B cell (primary cell): Measurements from ENCODE around the gene NACC1. TPM values are rescaled to one million over a fixed set of nuclear protein-coding genes. Genes with fewer than 3 reads are reported as not detected.

Source experiments
- ATAC-seq: fragments of 200-7000 bp; cut with Tn5 transposase; one replicate; pipeline ENCODE4 v1.10.0; 2021; ENCODE audit warnings: low read depth, mild to moderate bottlenecking, moderate number of reproducible peaks, moderate library complexity
- CTCF ChIA-PET: fragments of 350-600 bp; sonication (Branson Sonifier 250); formaldehyde crosslinking; loops from one replicate; lab custom pipeline; 2021; ENCODE audit warnings: antibody characterized with exemption, inconsistent platforms; lab: Charles Lee
- POLR2A ChIA-PET: fragments of 350-600 bp; sonication (Branson Sonifier 250); formaldehyde crosslinking; loops from one replicate; lab custom pipeline; 2021; ENCODE audit warnings: antibody characterized with exemption; lab: Charles Lee
- DNase-seq: peaks from one replicate; pipeline ENCODE4 v3.0.0; 2013
- H2AFZ ChIP-seq: 2 replicates; pipeline ENCODE4 v1.6.1; 2012; ENCODE audit warnings: mild to moderate bottlenecking, low read depth, low read length; ENCODE audit not compliant: insufficient read depth, poor library complexity, severe bottlenecking
- H3K27ac ChIP-seq, 2 donors: 1 replicate in 1 of 2; 2 replicates in 1 of 2; pipeline ENCODE4 v1.5.1; 2012 to 2013; ENCODE audit warnings: low read length in 2 of 2, mild to moderate bottlenecking in 2 of 2, moderate library complexity in 1 of 2
- H3K27me3 ChIP-seq, 4 experiments: fragments of 200-600 bp in 1 of 4; sonication (generic) in 1 of 4; replicated peaks in 1 of 4; 1 replicate in 2 of 4; 2 replicates in 2 of 4; pipeline versions ENCODE4 v1.6.1 to v1.7.0; 2013 to 2016; ENCODE audit warnings: low read length in 3 of 4, mild to moderate bottlenecking in 2 of 4, mixed read lengths in 1 of 4, moderate library complexity in 1 of 4; ENCODE audit not compliant: insufficient read depth in 4 of 4, control insufficient read depth in 3 of 4; ENCODE audit errors: control extremely low read depth in 1 of 4
- H3K36me3 ChIP-seq, 2 experiments: replicated peaks in 1 of 2; 1 replicate in 1 of 2; 2 replicates in 1 of 2; pipeline versions ENCODE4 v1.6.1 to v1.7.1; 2013; ENCODE audit warnings: low read length in 1 of 2; ENCODE audit not compliant: insufficient read depth in 2 of 2, control insufficient read depth in 1 of 2; ENCODE audit errors: control extremely low read depth in 1 of 2, extremely low read depth in 1 of 2
- H3K4me1 ChIP-seq, 2 donors: fragments of 200-600 bp in 1 of 2; sonication (generic) in 1 of 2; 1 replicate in 1 of 2; 2 replicates in 1 of 2; pipeline versions ENCODE4 v1.5.1 to v1.6.1; 2013 to 2017; ENCODE audit warnings: low read length in 2 of 2; ENCODE audit not compliant: control insufficient read depth in 2 of 2, insufficient read depth in 2 of 2
- H3K4me2 ChIP-seq: replicated peaks from 2 replicates; pipeline ENCODE3; 2012; ENCODE audit warnings: mild to moderate bottlenecking, low read depth, low read length; ENCODE audit not compliant: poor library complexity, severe bottlenecking
- H3K4me3 ChIP-seq, 5 experiments: fragments of 200-600 bp in 1 of 5; sonication (generic) in 1 of 5; 1 replicate in 3 of 5; 2 replicates in 2 of 5; pipeline versions ENCODE4 v1.5.1 to v1.7.0; 2011 to 2016; ENCODE audit warnings: low read length in 4 of 5, mild to moderate bottlenecking in 4 of 5, low read depth in 2 of 5, control low read depth in 1 of 5, moderate library complexity in 1 of 5; ENCODE audit not compliant: insufficient read depth in 1 of 5; ENCODE audit errors: control extremely low read depth in 1 of 5, extremely low read depth in 1 of 5
- H3K79me2 ChIP-seq: fragments of 200-600 bp; sonication (generic); one replicate; pipeline ENCODE4 v1.6.0; 2016; ENCODE audit warnings: low read length; ENCODE audit not compliant: control insufficient read depth, insufficient read depth
- H3K9ac ChIP-seq: fragments of 200-600 bp; sonication (generic); 2 replicates; pipeline ENCODE4 v1.6.1; 2017; ENCODE audit warnings: mild to moderate bottlenecking, low read length, moderate library complexity
- H3K9me3 ChIP-seq, 3 donors: one replicate each; pipeline versions ENCODE4 v1.6.1 to v1.7.1; 2013; ENCODE audit warnings: low read length in 2 of 3; ENCODE audit not compliant: control insufficient read depth in 2 of 3, insufficient read depth in 1 of 3; ENCODE audit errors: control extremely low read depth in 1 of 3
- H4K20me1 ChIP-seq: 2 replicates; pipeline ENCODE4 v1.6.0; 2012; ENCODE audit warnings: mild to moderate bottlenecking, low read length; ENCODE audit not compliant: insufficient read depth, control insufficient read depth, poor library complexity, severe bottlenecking
- H3K27ac Mint-ChIP-seq: one replicate; pipeline ENCODE4 v1.8.0; 2021; ENCODE audit warnings: mixed read lengths
- H3K27me3 Mint-ChIP-seq: one replicate; pipeline ENCODE4 v1.8.0; 2021; ENCODE audit warnings: mixed read lengths
- H3K4me1 Mint-ChIP-seq: one replicate; pipeline ENCODE4 v1.8.0; 2021; ENCODE audit warnings: mixed read lengths
- H3K4me3 Mint-ChIP-seq: one replicate; pipeline ENCODE4 v1.8.0; 2021; ENCODE audit warnings: mixed read lengths
- H3K9me3 Mint-ChIP-seq: one replicate; pipeline ENCODE4 v1.8.0; 2022; ENCODE audit warnings: mixed read lengths; ENCODE audit not compliant: insufficient read depth
- EZH2 ChIP-seq: IDR thresholded peaks from 2 replicates; pipeline ENCODE4 v1.6.1; 2012; ENCODE audit warnings: borderline replicate concordance, low read depth, mild to moderate bottlenecking, moderate library complexity, low read length; ENCODE audit not compliant: insufficient read depth, poor library complexity, severe bottlenecking
- WGBS: methylation state at CpG from one replicate; pipeline ENCODE4 v1.1.5; 2013; ENCODE audit warnings: missing lambda C conversion rate; ENCODE audit not compliant: insufficient coverage; 5-methylcytosine and 5-hydroxymethylcytosine counted together
- intact Hi-C: fragments of 100-400 bp; cut with micrococcal nuclease; formaldehyde crosslinking; loops from one replicate; pipeline ENCODE4 v1.10.0; 2022
- polyA plus RNA-seq: library from polyadenylated mRNA; depleted of rRNA; stranded (reverse); fragments of >200 nt; gene quantifications from 2 replicates; pipeline ENCODE4 v1.2.3, GENCODE V29; 2012
- total RNA-seq, 2 donors: library from RNA; stranded (reverse); fragments of 120-200 nt in 1 of 2; gene quantifications; 1 replicate in 1 of 2; 2 replicates in 1 of 2; pipeline versions ENCODE4 v1.2.3 to v1.2.4, GENCODE V29; 2013 to 2022
- TF ChIP-seq, protein P1 (sequence below): fragments of 200-600 bp; IDR thresholded peaks from one replicate; pipeline ENCODE4 v1.8.0; 2022; ENCODE audit warnings: antibody characterized with exemption, mild to moderate bottlenecking

NACC1 gene
- total and polyA plus RNA-seq, 2 donors (not counting 1 experiment from before 2014, with no cell fraction given), result 25.9 to 27.5 TPM

- peak; percentile 10 for ATAC-seq
Measured at GRCh38 chr19:13163609-13164342, 45.7 kb downstream of the NACC1 start.

More at GRCh38 chr19:13163609-13164342, 45.7 kb downstream of the NACC1 start:
- Mint-ChIP-seq H3K27me3 (no peaks in the 10 kb centered on the region), H3K4me1 (peaks cover 64% of the 10 kb centered on the region), H3K4me3 (peak overlapping the region; percentile 92), H3K9me3 (no peaks in the 10 kb centered on the region), H3K27ac (peak overlapping the region; percentile 97)
- peak overlapping the region; percentile 73 for H3K9ac ChIP-seq
- H2AFZ ChIP-seq, result peak overlapping the region; percentile 84
- H3K79me2 ChIP-seq, result peaks cover 17% of the 10 kb centered on the region
- TF ChIP-seq EZH2, result no peak
- TF ChIP-seq, protein P1, sequence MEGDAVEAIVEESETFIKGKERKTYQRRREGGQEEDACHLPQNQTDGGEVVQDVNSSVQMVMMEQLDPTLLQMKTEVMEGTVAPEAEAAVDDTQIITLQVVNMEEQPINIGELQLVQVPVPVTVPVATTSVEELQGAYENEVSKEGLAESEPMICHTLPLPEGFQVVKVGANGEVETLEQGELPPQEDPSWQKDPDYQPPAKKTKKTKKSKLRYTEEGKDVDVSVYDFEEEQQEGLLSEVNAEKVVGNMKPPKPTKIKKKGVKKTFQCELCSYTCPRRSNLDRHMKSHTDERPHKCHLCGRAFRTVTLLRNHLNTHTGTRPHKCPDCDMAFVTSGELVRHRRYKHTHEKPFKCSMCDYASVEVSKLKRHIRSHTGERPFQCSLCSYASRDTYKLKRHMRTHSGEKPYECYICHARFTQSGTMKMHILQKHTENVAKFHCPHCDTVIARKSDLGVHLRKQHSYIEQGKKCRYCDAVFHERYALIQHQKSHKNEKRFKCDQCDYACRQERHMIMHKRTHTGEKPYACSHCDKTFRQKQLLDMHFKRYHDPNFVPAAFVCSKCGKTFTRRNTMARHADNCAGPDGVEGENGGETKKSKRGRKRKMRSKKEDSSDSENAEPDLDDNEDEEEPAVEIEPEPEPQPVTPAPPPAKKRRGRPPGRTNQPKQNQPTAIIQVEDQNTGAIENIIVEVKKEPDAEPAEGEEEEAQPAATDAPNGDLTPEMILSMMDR, result no peak
- ChIA-PET POLR2A (interaction anchor here (0.6 to 7.1 kb wide), 11 partner anchors 9 to 1206 kb away, joined by 3 to 64 read pairs (median 4); no protein-coding TSS in a partner anchor), CTCF (interaction anchor here (0.6 to 12.6 kb wide), 13 partner anchors 9 to 275 kb away, joined by 3 to 154 read pairs (median 5); no protein-coding TSS in a partner anchor)
- H3K4me3 ChIP-seq, result peak overlapping the region in 4 of 5 experiments; percentile 16 to 61 (median 39)
- 6% methylated on average over 20 of the region's 20 CpGs for WGBS
- intact Hi-C loops, result loop anchor here (5.0 kb wide), 1 partner anchor 1219 kb away; the partner anchor contains the start of gene ADGRE5
- peak overlapping the region; percentile 85 to 94 for H3K27ac ChIP-seq
- H4K20me1 ChIP-seq, result no peaks in the 10 kb centered on the region
- no peaks in the 10 kb centered on the region for H3K9me3 ChIP-seq
- H3K27me3 ChIP-seq, result no peaks in the 10 kb centered on the region
- peak overlapping the region; percentile 94 for H3K4me2 ChIP-seq
- DNase-seq, result peak; percentile 68
- H3K36me3 ChIP-seq, result no peaks in the 10 kb centered on the region
- H3K4me1 ChIP-seq, result peaks cover 84 to 97% of the 10 kb centered on the region in 2 donors
